22Rv1 (cell line): ENCODE measurements around the gene HSD3B7.

Experiments
- ZFX ChIP-seq: fragments of 450-650 bp; IDR thresholded peaks from 2 replicates; pipeline ENCODE4 v1.6.1; 2017; ENCODE audit warnings: antibody characterized with exemption, borderline replicate concordance
- TF ChIP-seq, protein P1 (sequence below): fragments of 450-650 bp; IDR thresholded peaks from 2 replicates; pipeline ENCODE4 v1.5.1; 2017; ENCODE audit warnings: mild to moderate bottlenecking

DNA sequence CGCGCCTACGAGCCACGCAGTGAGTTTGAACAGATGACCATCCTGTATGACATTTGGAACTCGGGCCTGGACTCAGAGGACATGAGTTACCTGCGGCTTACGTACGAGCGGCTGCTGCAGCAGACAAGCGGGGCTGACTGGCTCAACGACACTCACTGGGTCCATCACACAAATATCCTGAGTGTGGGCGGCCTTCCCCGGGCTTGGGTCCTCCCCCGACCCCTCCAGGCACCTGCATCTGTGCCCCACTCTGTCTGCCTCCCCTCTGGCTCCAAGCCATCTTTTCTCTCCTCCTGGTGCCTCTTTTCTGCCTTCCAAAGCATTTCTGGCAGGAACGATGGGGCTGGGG lies 5.0 kb upstream of the HSD3B7 start:
- TF ChIP-seq, protein P1, sequence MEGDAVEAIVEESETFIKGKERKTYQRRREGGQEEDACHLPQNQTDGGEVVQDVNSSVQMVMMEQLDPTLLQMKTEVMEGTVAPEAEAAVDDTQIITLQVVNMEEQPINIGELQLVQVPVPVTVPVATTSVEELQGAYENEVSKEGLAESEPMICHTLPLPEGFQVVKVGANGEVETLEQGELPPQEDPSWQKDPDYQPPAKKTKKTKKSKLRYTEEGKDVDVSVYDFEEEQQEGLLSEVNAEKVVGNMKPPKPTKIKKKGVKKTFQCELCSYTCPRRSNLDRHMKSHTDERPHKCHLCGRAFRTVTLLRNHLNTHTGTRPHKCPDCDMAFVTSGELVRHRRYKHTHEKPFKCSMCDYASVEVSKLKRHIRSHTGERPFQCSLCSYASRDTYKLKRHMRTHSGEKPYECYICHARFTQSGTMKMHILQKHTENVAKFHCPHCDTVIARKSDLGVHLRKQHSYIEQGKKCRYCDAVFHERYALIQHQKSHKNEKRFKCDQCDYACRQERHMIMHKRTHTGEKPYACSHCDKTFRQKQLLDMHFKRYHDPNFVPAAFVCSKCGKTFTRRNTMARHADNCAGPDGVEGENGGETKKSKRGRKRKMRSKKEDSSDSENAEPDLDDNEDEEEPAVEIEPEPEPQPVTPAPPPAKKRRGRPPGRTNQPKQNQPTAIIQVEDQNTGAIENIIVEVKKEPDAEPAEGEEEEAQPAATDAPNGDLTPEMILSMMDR: no peak
- TF ChIP-seq ZFX: no peak
